ENCODE measurements around the gene GABPB1.

DNA sequence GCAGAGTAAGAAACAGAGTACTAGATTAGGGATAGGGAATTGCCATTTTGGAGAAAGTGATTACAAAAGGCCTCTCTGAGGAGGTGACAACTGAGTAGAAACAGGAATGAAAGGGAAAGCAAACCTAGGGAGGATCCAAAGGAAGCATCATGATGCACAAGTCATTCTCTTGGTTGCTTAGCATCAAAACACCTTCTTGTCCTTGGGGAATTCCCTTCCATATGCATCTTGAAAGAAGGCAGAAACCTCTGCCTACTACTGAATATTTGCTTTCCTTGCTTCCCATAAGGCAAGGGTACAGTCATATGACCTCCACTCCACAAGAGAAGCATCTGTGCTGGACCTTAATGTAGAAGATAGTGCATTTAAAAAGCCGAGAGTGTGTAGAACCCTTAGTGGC is 24.1 kb downstream of the GABPB1 start:
- TF ChIP-seq POLR2AphosphoS5 (IDR thresholded peaks at IDR 0.05) (no peak), POLR2A (IDR thresholded peaks at IDR 0.05) (no peak), EP300 (IDR thresholded peaks at IDR 0.05) (no peak)
- TF ChIP-seq, protein P1, sequence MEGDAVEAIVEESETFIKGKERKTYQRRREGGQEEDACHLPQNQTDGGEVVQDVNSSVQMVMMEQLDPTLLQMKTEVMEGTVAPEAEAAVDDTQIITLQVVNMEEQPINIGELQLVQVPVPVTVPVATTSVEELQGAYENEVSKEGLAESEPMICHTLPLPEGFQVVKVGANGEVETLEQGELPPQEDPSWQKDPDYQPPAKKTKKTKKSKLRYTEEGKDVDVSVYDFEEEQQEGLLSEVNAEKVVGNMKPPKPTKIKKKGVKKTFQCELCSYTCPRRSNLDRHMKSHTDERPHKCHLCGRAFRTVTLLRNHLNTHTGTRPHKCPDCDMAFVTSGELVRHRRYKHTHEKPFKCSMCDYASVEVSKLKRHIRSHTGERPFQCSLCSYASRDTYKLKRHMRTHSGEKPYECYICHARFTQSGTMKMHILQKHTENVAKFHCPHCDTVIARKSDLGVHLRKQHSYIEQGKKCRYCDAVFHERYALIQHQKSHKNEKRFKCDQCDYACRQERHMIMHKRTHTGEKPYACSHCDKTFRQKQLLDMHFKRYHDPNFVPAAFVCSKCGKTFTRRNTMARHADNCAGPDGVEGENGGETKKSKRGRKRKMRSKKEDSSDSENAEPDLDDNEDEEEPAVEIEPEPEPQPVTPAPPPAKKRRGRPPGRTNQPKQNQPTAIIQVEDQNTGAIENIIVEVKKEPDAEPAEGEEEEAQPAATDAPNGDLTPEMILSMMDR (IDR thresholded peaks at IDR 0.05): no peak

All from stomach (tissue), 4 donors.